ENCODE data around the gene FXYD6.

DNA sequence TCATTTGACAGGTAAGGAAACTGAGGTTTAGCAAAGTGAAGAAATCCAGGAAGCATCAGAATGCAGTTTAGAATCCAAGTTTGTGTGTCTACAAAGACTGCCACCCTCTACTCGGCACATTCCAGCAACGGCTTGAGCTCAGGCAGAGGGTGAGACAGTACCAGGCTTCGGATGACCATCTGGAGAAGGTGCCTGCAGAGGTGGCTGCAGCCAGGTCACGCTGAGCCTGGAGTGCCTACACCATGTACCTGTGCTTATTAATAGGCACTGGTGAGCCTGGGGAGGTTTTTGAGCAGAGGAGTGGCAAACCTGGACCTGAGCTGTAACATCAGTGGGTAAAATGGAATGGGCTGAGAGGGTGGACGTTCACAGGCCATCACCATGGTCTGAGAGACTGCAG is 4.7 kb downstream of the FXYD6 start:
- TF ChIP-seq POLR2AphosphoS5 (IDR thresholded peaks at IDR 0.05; ENCODE audit: borderline replicate concordance, low read depth, low read length) = no peak
- no peak for TF ChIP-seq EZH2 (IDR thresholded peaks at IDR 0.05)
